ENCODE results near the gene RGS3.

Gene RGS3

DNA sequence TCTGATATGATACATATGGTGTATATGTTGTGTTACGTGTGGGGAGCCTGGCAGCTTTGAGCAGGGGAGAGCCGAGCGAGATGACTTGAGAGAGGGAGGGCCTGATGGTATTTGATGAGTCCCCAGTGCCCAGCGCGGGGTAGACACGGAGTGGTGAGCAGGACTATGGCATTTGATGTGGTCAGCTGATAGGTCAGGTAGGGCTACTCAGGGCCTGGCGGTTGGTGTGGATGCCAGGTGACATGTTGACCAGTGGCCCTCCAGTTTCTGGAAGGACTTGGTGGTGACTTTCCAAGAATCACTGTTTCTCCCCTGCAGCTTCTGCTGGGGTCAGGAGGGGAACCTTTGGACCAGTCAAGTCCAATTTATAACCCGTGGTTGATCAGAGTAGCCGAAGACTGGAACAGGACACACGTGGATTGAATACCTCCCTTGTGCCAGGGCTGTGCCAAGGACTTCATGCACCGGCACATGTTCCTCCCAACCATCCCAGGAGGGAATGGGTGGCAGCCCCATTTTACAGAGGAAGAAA is 148.8 kb downstream of the RGS3 start:
- in situ Hi-C loops (cut with HindIII; ENCODE audit: low sequenced_read_pairs) = no loop called here

GRCh38 chr9:113612828-113613227 is 149.3 kb downstream of the RGS3 start:
- in situ Hi-C loops (cut with HindIII; ENCODE audit: low sequenced_read_pairs) = no loop called here

DNA sequence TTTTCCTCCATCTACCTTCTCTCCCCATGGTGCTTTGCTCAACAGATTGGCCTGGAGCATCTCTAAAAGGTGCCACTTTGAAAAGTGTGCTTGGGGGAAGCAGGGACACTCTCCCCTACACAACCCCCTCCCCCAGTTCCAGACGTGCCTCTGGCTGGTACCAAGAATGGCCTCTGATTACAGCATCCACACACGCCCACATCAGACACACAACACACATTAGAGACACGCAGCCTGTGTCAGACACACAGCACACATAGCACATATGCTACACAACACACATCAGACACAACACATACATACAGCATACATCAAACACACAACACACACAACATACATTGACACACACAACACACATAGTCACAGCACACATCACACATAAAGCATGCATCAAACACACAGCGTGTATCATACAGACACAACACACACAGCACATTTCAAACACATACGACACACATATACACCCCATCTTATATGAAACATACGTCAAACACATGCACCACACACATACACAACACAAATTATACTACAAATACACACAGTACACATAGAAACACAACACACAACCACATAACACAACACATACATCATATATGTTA is 150.4 kb downstream of the RGS3 start:
- in situ Hi-C loops (cut with HindIII; ENCODE audit: low sequenced_read_pairs) = no loop called here

DNA sequence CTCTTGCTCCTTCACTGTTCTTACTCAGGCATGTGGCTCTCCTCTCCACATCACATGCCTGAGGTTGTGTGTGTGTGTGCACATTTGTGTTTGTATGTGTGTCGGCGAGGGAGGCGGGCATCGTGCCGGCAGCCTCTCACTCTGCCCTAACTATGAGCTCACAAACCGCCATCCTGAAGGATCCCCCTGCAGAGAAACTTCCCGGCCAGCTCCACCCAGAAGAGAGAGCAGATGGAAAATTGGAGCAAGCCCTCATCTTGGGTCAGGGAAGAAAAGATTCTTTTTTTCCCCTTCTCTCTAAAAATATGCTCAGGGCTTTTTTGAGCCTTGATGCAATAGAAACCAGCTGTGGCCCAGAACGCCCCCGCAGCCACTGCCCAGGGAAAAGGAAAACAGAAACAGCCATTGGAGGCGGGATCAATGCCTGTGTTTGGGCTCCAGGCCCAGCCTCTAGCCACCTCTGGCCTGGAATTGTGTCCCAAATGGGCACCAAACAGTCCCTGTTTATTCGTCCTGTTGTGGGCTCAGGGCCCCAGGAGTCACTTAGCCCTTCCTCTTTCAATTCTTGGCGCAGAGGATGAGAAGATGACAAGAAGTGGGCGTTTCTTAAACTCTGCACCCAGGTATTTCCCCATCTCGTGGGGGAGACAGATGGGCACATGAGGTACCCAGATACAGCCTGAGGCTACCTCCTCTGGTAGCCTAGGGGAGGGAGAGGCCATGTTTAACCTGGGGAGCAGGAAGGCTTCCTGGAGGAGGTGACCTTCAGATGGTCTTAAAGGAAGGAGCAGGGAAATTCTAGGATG is 151.5 kb downstream of the RGS3 start:
- in situ Hi-C loops (cut with HindIII; ENCODE audit: low sequenced_read_pairs) = no loop called here

DNA sequence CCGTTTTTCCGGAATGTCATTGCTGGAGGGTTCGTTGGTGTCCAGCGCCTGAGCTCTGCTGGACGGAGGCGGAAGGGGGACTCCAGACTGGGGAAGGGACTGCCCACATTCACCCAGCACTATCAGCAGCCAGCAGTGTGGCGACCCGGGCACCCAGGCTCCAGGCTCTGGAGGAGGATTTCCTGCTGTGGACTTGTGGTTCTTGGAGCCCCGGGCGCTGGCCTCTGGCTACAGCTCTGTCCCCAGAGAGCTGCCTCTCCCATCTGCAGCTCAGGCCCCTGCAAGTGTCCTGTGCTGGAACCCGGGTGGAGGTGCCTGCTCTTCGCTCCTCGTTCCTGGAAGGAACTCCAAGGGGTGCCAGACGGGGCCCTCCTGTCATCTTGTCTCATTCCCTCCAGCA is 152.6 kb downstream of the RGS3 start:
- in situ Hi-C loops (cut with HindIII; ENCODE audit: low sequenced_read_pairs) = no loop called here

GRCh38 chr9:113616621-113617496 is 153.3 kb downstream of the RGS3 start:
- in situ Hi-C loops (cut with HindIII; ENCODE audit: low sequenced_read_pairs) = no loop called here

- in situ Hi-C loops (cut with HindIII; ENCODE audit: low sequenced_read_pairs) = no loop called here
Measured at GRCh38 chr9:113617550-113617949, 154.0 kb downstream of the RGS3 start.

DNA sequence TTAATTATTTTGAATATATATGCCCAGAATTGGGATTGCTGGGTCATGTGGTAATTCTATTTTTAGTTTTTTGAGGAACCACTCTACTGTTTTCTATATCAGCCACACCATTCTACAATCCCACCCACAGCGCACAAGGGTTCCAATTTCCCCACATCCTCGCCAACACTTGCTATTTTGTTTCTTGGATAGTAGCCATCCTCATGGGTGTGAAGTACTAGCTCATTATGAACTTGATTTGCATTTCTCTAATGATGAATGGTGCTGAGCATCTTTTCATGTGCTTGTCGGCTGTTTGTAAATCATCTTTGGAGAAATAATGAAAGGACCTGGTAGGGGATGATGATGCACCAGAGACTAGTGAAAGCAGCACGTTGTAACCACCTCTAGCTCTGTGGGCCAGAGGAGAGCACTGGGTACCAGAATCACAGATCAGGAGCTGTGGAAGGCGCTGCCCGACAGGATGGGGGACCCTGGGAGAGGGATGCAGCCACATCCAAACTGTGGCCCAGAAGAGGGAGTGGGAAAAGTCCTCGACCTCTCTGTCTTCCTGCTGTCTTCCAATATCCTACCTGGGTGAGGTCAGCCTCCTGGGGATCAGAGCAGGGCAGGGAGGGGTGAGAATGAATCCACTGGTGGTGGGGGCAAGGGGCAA is 155.4 kb downstream of the RGS3 start:
- in situ Hi-C loops (cut with HindIII; ENCODE audit: low sequenced_read_pairs) = no loop called here

DNA sequence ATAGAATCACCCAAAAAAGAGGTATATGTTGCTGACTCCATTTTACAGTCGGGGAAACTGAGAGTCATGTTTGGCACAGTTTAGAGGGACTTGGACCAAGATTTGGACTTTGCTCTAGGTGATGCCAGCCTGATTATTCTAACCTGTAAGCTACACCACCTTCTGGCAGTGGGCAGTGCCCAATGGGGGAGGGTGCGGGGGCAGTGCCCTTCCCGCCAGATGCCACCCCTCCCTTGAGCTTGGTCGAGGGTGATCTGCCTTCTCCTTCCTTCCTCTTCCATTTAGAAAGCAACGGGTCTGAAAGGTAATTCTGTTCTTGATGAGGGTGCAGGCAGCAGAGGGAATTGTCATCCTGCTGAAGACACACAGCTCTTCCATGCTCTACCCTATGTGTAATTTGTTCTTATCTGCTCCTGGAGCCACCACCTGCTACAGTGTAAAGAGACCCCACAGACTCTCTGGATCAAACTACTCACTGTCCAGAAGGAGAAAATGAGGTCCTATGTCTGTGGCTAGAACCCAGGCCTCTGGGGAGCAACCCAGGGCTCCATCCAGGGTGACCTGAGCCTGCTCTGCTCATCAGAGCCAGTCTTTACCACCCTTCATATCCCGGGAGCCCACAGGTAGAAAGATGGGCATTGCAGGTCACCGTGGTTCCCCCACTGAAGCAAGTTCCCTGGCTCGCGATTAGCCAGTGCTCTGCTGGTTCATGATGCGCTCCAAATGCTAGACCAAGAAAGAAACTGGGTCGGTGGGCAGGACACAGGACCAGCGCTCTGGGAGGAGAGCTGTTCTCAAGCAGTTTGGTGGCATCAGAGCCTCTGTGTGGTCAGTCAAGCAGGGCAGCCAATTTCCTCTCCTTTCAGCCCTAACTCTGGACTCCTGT is 156.2 kb downstream of the RGS3 start:
- in situ Hi-C loops (cut with HindIII; ENCODE audit: low sequenced_read_pairs) = no loop called here

- in situ Hi-C loops (cut with HindIII; ENCODE audit: low sequenced_read_pairs) = no loop called here
Measured at GRCh38 chr9:113620377-113621161, 157.0 kb downstream of the RGS3 start.

GRCh38 chr9:113621309-113621791 is 157.8 kb downstream of the RGS3 start:
- in situ Hi-C loops (cut with HindIII; ENCODE audit: low sequenced_read_pairs) = no loop called here

DNA sequence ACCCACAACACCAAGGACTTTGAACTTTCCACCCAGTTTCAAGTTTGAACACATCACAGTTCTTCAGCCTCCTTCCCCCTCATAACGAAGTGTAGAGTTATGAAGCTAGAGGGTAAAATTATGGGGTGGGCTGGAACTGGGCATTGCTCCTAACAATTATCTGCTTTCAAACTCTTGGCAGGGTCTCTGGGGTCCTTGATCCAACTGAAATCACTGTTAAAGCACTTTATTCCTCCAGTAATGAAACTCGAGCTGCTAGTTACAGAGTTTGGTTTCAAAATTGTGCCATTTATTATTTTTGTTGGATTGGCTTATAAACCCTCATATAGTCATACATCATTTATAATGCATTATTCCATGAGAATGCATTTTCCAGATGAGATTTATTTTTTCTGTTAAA is 158.5 kb downstream of the RGS3 start:
- in situ Hi-C loops (cut with HindIII; ENCODE audit: low sequenced_read_pairs) = no loop called here

DNA sequence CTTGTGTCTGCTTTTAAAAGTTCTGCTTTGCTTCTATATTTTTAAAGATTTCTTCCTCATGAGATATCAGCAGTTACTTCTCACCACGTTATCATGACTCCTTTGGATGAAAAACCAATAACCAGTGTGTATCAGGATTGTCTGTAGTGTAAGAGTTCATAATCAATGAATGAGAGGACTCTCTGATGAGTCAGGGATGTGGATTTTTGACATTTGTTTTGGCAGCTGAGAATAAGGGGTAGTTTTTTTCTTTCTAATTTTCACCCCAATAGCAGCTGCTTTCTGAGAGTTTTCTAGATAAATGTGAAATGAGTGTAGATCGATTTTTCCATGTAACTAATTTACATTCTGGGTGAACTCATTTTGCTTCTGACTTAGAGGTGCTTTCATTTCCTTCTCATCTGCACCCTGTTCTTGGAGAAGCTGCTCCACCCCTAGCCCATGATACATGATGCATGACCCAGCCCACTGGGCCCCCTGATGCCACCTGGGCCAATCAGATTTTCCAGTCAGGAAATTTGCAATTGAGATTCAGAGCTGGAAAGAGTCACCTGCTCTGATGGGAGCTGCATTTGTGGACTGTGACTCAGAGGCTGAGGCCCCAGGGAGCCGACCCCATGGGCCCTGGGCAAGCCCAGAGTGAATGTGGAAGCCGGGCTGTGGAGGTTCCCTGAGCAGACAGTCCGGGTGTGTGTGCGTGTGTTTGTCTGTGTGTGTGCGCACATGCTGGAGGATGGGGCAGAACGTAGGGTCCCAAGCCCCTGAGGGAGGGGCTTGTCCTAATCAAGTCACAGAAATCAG is 159.3 kb downstream of the RGS3 start:
- in situ Hi-C loops (cut with HindIII; ENCODE audit: low sequenced_read_pairs) = no loop called here

DNA sequence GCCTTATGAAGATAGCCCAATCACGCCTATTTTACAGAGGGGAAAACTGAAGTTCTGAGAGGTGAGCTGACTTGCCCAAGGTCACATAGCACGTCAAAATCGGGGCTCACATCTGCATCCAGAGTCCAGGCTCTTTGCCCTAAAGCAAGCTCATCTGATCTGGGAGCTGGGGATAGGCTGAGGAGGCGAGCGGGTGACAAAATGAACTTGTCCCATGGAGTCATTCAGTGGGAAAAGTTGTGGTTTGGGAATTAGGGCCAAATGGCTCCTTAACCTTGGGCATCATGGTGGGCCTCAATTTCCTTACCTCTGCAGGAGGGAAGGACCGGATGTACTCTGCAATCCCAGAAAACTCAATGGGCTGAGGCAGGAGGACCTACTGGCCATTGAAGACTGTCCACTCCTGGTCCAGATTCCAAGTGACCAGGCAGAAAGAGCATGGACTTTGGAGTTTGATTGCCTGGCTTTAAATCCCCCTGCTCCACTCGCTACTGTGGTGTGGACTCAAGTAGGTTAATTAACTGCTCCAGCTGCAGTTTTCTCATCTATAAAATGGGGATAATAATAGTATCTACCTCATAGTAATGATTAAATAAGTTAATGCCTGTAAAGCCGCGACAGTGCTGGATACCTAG is 160.4 kb downstream of the RGS3 start:
- in situ Hi-C loops (cut with HindIII; ENCODE audit: low sequenced_read_pairs) = no loop called here

GRCh38 chr9:113624721-113625120 is 161.2 kb downstream of the RGS3 start:
- in situ Hi-C loops (cut with HindIII; ENCODE audit: low sequenced_read_pairs) = loop anchor here (5.0 kb wide), 1 partner anchor 93 kb away; no protein-coding TSS in a partner anchor

- in situ Hi-C loops (cut with HindIII; ENCODE audit: low sequenced_read_pairs) = loop anchor here (5.0 kb wide), 1 partner anchor 92 kb away; no protein-coding TSS in a partner anchor
Measured at GRCh38 chr9:113625486-113625885, 162.0 kb downstream of the RGS3 start.

DNA sequence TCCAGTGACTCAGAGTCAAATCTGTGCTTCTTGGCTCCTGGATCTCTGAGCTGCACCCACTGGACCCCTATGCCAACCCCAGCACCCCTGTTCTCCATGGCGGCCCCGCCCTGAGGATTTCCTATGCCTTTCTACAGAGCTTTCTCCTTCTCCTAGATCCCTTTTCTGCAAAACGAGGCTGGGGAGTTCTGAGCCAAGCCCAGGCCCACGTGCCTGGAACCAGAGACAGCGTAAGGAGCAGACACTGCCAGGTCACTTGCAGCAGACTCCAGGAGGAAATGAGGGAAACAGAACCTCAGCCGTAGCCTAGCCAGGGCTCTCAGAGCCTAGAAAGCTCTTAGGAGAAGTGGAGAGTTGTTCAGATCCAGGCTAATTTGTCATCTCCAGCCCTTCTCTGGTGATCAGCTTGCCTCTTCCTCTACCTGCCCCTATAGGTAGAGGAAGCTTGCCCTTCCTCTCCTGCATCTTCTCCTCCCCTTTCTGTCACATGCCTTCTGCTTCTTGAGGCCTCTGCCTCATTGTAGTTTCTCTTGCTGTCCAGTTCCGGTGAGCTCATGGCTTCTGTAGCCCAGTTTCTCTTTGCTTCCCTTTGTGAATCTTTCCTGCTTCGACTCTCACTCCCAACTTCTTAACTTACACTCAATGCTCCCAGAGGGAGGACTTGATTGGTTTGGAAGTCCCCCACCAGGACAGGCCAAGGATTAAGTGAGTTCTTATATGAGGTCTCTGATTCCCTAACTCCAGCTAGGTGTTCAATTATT is 163.4 kb downstream of the RGS3 start:
- in situ Hi-C loops (cut with HindIII; ENCODE audit: low sequenced_read_pairs) = loop anchor here (5.0 kb wide), 1 partner anchor 90 kb away; no protein-coding TSS in a partner anchor

All from endothelial cell of hepatic sinusoid (primary cell).